ENCODE measurements around the gene MOB2.

- TF ChIP-seq PATZ1 (CRISPR knock-in tag; IDR thresholded peaks at IDR 0.05; ENCODE audit: borderline replicate concordance), result no peak
- no peak for TF ChIP-seq ESRRG (CRISPR knock-in tag; IDR thresholded peaks at IDR 0.05)
- TF ChIP-seq BACH2 (CRISPR knock-in tag; IDR thresholded peaks at IDR 0.05; ENCODE audit: borderline replicate concordance), result no peak
- no peak for TF ChIP-seq PPARA (CRISPR knock-in tag; IDR thresholded peaks at IDR 0.05; ENCODE audit: borderline replicate concordance)
- TF ChIP-seq ZNF565 (CRISPR knock-in tag; conservative IDR thresholded peaks at IDR 0.05; ENCODE audit: low read depth), result no peak
- TF ChIP-seq TSHZ2 (CRISPR knock-in tag; IDR thresholded peaks at IDR 0.05), result no peak
- no peak for TF ChIP-seq ZNF70 (CRISPR knock-in tag; IDR thresholded peaks at IDR 0.05)
- no peak for TF ChIP-seq ZC3H10 (CRISPR knock-in tag; IDR thresholded peaks at IDR 0.05)
- TF ChIP-seq CSDC2 (CRISPR knock-in tag; IDR thresholded peaks at IDR 0.05), result no peak
- no peak for TF ChIP-seq ISL1 (CRISPR knock-in tag; IDR thresholded peaks at IDR 0.05)
- TF ChIP-seq CSRNP3 (CRISPR knock-in tag; IDR thresholded peaks at IDR 0.05), result no peak
- TF ChIP-seq RARB (CRISPR knock-in tag; IDR thresholded peaks at IDR 0.05), result no peak
- no peak for TF ChIP-seq ARNTL (CRISPR knock-in tag; IDR thresholded peaks at IDR 0.05; ENCODE audit: borderline replicate concordance, low read depth)
Observed at GRCh38 chr11:1469911-1470680, 16.5 kb downstream of the MOB2 start.
